GM18858 (cell line): Measurements from ENCODE around the gene LDLRAD4.

ENCODE experiments used
- ATAC-seq: cut with Tn5 transposase; IDR thresholded peaks from one replicate; pipeline ENCODE4 v1.9.1; 2021; ENCODE audit not compliant: unreplicated experiment

LDLRAD4 gene

GRCh38 chr18:13399511-13399910 lies 181.0 kb downstream of the LDLRAD4 start:
- ATAC-seq: no peak

- no peak for ATAC-seq
Measured at GRCh38 chr18:13400636-13401315, 182.2 kb downstream of the LDLRAD4 start.

- ATAC-seq: no peak
Measured at GRCh38 chr18:13401404-13401803, 182.8 kb downstream of the LDLRAD4 start.

GRCh38 chr18:13401826-13402225 lies 183.3 kb downstream of the LDLRAD4 start:
- ATAC-seq: no peak

- no peak for ATAC-seq
Measured at GRCh38 chr18:13403786-13404549, 185.4 kb downstream of the LDLRAD4 start.

- ATAC-seq: no peak
Measured at GRCh38 chr18:13405305-13406038, 186.9 kb downstream of the LDLRAD4 start.

- no peak for ATAC-seq
Measured at GRCh38 chr18:13406049-13406615, 187.6 kb downstream of the LDLRAD4 start.

GRCh38 chr18:13406736-13407135 lies 188.2 kb downstream of the LDLRAD4 start:
- no peak for ATAC-seq

GRCh38 chr18:13407484-13407883 lies 188.9 kb downstream of the LDLRAD4 start:
- no peak for ATAC-seq

- ATAC-seq: no peak
Measured at GRCh38 chr18:13409026-13409425, 190.5 kb downstream of the LDLRAD4 start.

GRCh38 chr18:13409997-13410396 lies 191.4 kb downstream of the LDLRAD4 start:
- ATAC-seq: no peak

- ATAC-seq: no peak
Measured at GRCh38 chr18:13410471-13410870, 191.9 kb downstream of the LDLRAD4 start.

- ATAC-seq: no peak
Measured at GRCh38 chr18:13412017-13412416, 193.5 kb downstream of the LDLRAD4 start.

- ATAC-seq: no peak
Measured at GRCh38 chr18:13412901-13413300, 194.3 kb downstream of the LDLRAD4 start.

- no peak for ATAC-seq
Measured at GRCh38 chr18:13414102-13414501, 195.5 kb downstream of the LDLRAD4 start.

GRCh38 chr18:13414521-13414920 lies 196.0 kb downstream of the LDLRAD4 start:
- no peak for ATAC-seq

- ATAC-seq: no peak
Measured at GRCh38 chr18:13415736-13416135, 197.2 kb downstream of the LDLRAD4 start.

- no peak for ATAC-seq
Measured at GRCh38 chr18:13416208-13416607, 197.6 kb downstream of the LDLRAD4 start.

- ATAC-seq: no peak
Measured at GRCh38 chr18:13416848-13417247, 198.3 kb downstream of the LDLRAD4 start.

- no peak for ATAC-seq
Measured at GRCh38 chr18:13418013-13418710, 199.6 kb downstream of the LDLRAD4 start.
